ENCODE measurements around the gene BTBD17.
A peak's percentile ranks its signal among the peaks of the same experiment; 100 is the strongest.

Gene BTBD17

DNA sequence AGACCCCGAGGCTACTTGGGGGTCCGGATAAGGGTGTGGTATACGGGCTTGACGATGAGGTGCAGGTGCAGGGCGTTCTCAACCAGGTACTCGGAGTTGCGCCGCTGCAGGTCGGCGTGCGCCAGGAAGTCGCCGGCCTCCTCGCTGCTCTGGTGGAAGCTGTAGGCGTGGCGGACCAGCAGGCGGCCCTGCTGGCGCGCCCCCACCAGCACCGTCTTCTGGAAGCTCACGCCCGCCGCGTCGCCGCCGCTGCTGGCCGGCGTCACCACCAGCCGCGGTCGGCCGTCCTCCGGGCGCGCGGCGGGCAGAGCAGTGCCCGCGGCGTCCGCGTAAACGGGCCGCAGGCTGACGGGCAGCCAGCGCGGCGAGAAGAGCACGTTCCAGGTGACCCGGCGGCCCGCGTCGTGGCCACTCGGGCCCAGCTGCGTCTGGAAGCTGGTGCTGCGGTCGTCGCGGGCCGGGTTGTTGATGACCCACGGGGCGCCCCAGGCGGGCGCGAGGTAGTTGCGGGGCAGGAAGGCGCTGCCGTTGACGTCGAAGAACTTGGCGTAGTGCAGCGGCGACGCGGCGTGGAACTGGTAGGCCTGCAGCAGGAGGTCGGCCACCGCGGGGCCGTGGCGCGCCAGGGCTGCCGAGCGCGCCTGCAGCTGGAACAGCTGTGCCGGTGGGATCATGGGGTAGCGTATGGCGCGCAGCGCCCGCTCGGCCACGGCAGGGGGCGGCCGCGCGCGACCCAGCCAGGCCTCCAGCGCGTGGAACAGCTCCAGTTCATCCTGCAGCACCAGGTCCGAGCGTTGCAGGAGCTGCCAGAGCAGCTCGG lies 4.8 kb downstream of the BTBD17 start:
- no peak for DNase-seq

DNA sequence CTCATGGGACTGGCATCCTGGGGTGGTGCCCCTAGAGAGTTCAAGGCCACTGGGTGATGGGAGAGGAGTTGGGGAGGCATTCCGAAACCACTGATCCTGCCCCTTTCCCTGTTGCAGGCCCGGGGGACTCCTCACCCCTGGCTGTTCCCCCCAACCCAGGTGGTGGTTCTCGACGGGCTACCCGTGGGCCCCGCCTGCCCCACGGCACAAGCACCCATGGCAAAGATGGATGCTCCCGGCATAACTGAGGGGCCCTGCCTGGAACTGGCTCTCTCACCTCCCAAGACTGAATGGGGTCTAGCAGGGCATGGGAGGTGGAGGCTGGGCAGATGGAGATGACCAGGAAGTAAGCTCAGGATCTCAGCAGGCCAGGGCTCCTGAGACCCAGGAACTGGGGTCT lies 6.6 kb downstream of the BTBD17 start:
- no peak for DNase-seq

DNA sequence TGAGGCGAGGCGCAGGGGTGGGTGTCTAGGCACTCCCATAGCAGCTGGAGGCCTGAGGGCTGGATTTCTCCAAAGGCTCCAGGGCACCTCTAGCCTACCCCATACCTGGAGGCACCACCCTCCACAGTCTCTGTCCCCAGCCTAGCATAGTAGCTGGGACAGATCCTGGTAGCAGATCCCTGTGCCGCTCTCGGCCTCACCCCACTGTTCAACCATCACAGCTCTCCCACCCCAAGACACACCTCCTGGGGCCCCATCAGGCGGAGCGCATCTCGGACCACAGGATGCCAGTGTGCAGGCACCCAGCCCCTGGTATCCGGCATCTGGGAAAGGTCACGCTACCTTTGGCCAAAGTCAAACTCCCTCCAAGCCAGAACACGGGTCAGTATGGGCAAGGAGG lies 7.1 kb downstream of the BTBD17 start:
- DNase-seq, result no peak

DNA sequence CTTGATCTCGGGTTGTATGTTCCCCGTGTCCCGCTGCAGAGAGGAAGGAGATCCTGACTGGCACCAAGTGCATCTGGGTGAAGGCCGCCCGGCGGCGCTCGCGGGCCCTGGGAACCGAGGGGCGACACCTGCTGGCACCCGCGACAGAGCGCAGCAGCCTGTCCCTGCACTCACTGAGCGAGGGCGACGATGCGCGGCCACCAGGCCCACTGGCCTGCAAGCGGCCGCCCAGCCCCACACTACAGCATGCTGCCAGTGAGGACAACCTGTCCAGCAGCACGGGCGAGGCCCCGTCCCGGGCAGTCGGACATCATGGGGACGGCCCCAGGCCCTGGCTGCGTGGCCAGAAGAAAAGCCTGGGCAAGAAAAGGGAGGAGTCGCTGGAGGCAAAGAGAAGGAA lies 7.5 kb downstream of the BTBD17 start:
- no peak for DNase-seq

DNA sequence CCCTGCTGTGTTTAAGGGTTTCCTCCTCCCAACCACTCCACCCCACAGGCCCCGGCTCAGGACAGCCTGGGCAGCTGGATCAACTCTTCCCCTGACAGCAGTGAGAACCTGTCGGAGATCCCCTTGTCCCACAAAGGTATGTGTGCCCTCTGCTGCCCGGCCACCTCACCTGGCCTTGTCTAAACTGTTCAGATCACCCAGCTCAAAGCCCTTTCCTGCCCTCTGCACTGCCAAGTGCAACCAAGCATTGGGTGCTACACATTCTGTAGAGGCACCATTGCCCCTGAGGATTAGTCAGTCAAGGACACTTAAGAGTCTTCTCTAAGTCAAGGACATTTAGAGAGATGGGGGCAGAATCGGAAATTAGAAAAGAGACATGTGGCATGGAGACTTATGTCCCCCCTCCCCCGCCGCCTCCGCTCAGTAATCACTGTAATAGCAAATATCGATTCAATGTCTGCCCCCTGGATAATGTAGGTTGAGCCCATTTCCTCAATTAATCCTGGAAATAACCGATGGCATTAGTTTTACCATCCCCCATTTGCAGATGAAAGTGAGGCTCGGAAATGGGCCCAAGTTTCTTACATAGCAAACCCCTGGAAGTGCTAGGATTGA lies 8.1 kb downstream of the BTBD17 start:
- DNase-seq, result no peak

DNA sequence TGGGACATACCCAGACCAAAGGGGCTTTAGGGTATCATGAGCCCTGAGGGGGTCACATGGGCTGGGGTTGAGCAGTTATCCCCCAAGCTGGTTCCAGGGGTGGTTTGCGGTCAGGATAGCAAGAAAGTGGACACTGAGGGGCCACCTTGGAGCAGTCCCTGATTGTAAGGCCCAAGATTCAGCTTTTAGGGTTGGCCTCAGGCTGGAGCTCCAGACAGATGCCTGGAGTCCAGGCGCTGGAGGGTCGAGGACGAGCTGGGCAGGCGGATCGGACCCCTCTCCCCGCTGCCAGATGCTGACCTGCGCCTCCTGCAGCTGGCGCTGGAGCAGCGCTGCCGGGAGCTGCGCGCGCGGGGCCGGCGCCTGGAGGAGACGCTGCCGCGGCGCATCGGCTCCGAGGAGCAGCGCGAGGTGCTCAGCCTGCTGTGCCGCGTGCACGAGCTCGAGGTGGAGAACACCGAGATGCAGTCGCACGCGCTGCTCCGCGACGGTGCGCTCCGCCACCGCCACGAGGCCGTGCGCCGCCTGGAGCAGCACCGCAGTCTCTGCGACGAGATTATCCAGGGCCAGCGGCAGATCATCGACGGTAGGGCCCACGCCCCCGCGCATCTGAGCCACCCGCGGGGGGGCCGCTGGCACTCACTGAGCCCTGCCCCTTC lies 10.0 kb downstream of the BTBD17 start:
- DNase-seq, result no peak

DNA sequence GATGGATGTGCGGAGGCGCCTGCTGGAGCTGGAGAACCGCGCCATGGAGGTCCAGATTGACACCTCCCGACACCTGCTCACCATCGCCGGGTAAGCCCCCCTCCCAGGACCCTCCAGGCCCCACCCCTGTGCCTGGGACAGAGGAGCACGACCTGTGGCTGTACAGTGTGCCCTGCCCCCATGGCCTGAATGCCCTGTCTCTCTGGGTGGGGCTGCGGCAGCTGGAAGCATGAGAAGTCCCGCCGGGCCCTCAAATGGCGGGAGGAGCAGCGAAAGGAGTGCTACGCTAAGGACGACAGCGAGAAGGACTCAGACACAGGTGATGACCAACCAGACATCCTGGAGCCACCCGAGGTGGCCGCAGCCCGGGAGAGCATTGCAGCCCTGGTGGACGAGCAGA lies 11.2 kb downstream of the BTBD17 start:
- no peak for DNase-seq

DNA sequence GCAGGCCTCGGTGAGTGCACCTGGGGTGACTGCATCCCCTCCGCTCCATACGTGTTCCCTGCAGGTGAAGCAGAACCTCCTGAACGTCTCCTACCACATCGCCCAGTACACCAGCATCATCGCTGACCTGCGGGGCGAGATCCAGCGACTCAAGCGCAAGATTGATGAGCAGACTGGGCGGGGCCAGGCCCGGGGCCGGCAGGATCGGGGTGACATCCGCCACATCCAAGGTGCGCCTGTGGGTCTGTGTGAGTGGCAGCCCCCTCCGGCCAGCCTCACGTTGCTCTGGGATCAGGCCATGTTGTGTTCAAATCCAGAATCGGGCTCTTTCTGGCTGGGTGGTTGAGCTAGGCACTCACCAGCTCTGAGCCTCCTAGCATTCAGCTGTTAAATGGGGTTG lies 12.5 kb downstream of the BTBD17 start:
- DNase-seq, result no peak

DNA sequence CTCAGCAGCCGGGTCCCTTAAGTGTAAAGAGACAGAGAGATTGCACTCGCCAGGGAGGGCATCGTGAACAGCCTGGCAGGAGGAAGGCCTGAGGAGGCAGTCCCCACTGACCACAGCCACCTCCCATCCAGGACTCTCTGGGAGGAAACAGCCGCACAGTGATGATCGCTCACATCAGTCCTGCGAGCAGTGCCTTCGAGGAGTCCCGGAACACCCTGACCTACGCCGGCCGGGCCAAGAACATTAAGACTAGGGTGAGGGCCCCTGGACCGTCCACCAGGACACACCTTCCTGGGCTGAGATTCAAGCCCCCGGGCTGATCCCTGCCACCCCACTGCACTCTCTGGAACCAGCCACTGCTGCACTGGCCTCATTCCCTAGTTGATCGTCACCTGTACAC lies 14.0 kb downstream of the BTBD17 start:
- DNase-seq, result no peak

DNA sequence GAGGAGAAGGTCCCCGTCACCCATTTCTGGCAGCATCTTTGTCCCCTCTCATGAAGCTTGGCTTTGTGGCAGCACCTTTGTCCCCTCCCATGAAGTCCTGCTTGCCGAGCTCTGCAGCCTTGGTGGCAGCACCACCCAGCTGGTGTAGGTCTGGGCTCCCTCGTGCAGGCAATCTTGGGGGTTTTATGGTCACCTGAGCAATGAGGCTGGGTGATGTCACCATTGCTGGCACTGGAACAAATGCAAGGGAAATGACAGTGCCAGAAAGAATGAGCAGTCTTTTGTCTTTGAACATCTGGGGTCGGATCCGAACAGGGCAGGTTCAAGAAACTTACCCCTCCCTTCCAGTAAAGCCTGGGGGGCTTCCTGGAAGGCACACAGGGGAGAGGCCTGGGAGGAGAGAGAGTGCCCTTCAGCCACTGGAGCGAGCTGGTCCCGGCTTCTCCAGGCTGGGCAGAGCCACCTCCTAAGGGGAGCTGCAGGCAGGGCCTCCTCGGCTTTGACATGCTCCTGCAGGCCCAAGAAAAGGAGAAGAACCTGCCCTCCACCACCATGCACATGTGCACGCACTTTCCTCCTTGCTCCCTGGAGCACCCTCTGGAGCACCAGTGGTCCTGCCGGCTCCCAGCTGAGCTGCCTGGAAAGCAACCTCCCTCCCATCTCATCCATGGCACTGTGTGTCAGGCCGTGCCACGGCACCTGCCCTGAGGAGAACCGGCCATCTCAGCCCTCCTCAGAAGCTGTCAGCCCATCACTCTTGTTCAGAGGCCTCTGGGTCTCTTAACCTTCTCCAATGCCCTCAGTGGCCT lies 16.0 kb downstream of the BTBD17 start:
- no peak for DNase-seq

DNA sequence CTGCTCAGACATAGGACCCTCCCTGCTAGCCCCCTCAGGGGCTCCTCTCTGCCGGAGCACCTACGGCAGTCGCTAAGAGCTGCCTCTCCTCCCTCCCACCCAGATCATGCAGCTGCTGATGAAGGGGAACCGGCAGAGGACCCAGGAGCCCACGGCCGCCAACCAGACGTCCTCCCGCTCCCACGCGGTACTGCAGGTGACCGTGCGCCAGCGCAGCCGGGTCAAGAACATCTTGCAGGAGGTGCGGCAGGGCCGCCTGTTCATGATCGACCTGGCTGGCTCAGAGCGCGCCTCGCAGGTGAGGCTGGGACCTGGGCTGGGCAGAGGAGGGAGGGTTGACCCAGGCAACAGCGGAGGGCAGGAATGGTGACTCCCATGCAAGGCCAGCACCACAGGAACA lies 17.0 kb downstream of the BTBD17 start:
- no peak for DNase-seq

DNA sequence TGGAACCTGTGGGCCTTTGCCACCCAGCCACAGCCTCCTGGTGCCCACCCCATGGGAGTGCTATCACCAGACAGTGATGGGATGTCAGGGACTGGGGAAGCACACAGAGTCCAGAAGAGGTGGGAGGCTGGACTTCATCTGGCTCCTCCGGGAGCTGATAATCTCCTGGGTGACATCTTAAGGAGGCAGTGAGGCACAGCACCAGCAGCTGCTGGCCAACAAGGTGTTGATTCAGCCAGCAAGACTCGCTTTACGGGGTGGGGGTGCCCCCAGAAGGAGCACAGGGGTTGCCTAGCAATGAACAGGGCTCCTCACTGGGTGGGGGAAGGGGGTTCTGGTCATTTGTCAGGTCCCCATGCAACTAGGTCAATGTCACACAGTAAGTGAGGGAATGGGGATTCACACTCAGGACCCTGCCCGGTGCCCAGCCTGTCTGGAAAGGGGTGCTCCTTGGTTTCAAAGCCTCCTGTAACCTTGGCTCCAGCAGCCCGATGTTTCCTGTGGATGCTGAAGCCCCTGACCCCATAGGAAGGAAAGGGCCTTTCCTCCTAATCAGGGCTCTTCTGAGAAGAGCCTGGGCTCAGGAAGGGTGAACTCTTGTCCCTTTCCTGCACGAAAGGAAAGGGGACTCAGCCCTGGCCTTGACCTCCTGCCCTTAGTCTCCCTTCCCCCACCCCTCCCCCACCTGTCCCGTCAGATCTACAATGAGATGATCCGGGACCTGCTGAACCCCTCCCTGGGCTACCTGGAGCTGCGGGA lies 18.0 kb downstream of the BTBD17 start:
- DNase-seq, result no peak

DNA sequence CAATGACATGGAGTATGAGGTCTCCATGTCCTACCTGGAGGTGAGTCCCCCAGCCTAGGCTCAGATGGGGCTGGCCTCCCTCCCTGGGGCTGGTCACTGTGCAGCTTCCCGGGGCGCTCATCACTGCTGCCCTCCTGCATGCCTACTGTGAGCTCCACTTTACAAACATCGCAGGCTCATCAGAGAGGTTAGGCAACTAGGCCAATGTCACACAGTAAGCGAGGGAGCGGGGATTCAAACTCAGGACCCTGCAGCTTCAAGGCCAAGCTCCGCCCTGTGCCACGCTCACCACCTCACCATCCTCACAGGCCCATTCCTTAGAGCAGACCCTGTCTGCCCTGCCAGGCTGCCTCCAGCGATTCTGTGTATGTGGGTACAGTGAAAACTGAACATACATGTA lies 18.5 kb downstream of the BTBD17 start:
- DNase-seq, result no peak

DNA sequence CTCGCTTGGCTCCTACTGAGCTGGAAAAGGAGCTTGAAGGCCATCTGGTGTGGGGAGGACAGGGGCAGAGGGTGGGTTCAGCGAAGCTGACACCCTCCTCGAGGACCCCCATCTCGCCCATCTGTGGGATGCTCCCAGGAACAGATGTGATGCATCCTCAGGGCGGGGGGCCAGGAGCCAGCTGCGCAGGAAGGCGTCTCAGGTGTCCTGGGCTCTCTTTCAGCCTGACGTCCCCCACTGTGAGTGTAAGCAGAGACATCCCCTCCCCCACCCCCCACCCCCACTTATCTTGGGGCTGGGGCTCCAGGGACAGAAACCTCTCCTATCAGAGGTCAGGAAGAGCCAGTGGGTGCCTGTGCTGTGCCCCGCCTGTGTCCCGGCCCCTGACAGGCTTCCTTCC lies 19.4 kb downstream of the BTBD17 start:
- DNase-seq, result no peak

DNA sequence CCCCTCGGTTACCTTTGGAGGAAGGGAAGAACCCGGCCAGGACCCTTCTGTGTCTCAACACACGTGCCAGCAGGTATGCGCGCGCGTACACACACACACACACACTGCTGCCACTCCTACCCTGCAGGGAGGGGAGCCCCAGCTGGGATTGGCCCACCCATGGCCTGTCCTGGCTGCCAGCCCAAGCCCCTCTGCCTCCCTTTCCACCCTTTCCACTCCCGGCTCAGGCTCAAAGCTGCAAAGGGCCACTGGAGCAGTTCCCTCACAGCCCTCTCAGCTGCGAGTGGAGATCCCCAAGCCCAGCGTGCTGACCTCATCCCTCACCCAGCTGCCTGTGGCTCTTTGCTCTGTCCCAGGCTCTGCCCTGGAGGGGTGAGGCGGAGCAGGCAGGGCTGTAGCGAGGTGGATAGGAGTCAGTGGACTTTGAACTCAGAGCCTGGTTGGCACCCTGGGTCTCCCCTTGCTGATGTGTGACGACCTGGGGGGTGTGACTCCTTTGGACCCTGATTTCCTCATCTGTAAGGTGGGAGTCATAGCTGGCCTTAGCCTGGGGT lies 21.1 kb downstream of the BTBD17 start:
- peak; percentile 29 for DNase-seq

DNA sequence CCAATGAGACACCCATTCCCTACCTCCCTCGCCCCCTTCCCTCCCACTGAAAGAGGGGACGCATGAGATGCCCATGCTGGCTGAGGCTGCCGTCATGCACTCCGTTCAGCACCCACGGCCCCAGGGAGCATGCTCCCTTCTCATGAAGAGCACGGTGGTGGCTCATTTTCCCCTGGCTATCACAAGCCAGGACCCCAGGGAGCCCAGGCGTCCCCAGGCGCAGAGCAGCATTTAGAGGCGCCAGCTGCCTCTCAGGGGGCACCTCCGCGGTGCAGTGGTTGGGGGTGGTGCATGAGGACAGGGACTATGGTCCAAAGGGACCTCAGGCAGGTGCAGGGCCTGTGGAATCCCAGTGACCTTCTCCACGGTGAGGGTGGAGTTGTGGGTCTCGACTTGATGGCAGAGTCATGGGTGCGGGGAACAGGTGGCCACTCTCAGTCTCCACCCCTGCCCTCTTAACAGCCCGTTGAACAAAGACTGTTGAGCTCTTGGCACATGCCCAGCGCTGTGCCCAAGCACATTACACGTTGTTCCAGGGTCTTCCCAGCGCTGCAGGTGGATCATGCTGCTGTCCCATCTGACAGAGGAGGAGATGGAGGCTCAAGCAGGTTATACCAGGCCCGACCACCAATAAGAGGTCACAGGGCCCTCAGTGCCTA lies 22.0 kb downstream of the BTBD17 start:
- peak; percentile 74 for DNase-seq

DNA sequence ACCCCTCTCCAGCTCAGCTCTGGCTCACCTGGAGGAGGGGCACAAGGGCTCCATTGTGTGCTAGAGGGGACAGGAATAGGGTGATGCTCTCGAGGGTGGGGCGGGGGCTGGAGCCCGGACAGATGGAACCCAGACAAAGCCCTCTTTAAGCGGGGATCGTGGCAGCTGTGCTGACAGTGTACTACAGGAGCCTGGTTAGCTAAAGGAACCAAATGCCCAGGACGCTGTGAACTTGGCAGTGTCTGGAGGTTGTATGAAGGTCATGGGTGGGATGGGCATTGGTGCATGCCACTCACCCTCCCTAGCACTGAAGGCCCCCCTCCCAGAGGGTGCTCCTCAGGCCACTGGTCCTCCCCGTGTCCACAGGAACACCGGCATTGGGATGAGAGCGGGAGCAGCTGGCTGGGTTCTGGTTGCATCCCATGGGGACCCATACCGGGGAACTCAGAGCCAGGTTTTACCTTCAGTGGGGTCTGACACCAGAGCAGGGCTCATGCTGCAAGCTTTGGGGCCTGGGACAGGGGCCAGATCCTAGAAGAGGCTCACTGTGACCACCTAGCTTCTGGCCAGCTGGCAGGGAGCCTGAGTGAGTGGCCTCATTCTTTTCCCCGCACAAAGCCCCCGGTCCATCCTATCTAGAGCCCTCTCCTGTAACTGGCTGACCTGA lies 23.7 kb downstream of the BTBD17 start:
- peak; percentile 92 for DNase-seq

DNA sequence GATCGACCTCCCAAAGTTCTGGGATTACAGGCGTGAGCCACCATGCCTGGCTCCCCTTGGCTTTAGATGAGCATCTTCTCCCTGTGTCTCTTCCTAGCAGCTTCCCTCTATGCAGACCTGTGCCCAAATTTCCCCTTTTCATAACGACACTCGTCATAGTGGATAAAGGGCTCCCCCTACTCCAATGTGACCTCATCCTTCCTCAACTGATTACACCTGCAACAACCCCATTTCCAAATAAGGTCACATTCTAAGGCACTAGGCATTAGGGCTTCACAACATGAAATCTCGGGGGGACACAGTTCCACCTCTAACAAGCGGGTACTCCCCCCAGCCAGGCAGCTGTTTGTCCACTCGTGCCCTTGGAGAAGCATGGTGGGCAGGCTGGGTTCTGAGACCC lies 25.4 kb downstream of the BTBD17 start:
- no peak for DNase-seq

DNA sequence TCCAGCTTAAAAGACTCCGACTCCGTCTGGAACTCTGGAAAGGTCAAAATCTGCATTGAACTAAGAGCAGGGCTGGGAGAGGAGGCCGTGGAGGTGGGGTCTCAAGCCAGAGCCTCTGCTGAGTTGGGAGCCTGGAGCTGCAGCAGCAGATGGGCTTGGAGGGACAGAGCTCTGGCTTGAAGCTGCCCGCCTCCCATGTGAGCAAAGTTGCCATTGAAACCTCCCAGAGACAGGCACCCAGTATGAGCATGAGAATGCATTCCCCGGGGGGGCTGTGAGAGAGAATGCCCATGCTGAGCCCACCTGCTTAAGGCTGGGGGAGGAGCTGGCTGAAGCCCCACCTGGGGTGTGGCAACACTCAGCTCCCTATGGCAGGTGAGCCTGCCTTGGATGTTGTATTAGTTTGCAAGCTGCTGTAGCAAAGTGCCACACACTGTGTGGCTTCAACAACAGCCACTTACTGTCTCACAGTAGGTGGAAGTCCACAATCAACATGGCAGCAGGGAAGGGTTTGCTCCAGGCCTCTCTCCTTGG lies 26.1 kb downstream of the BTBD17 start:
- no peak for DNase-seq

DNA sequence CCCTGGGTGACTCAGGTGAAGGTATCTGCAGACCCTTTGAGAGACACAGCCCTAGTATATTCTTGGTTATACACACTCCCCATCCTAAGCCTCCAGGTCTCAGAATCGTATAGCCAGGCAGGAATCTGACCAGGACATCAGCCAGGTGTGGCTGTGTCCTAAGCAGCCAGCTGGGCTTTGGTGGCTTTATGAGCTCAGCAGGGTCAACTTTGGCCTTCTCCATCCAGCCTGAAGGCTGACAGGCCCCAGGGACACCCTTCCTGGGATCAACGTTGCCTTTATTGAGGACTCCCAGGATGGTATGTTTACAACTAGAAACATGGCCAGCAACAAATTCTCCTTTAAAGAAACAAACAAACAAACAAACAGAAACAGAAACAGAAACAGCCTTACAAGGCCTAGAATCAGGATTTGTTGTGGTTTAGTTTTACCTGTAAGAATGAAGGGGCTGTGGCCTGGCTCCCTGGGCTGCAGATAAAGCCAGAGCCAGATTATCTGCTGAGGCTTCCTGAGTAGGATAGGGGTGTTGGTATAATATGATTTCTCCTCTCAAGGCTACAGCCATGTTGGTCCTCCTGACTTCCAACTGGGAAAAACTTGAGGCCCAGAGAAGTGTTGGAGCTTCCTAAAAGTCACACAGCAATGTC lies 27.2 kb downstream of the BTBD17 start:
- no peak for DNase-seq
